CD4-positive, alpha-beta T cell treated with Interleukin-6 for 4 hours (primary cell): ENCODE data around the gene ASB3.
"Not testable (repeated sequence)": the region's sequence is repeated elsewhere in the genome, so short reads cannot be mapped to it uniquely, and the experiment has no call there.

Experiments
- DNase-seq: peaks from one replicate; pipeline ENCODE4 v3.0.0-alpha.2; 2020; ENCODE audit warnings: mixed read lengths

The ASB3 gene, protein sequence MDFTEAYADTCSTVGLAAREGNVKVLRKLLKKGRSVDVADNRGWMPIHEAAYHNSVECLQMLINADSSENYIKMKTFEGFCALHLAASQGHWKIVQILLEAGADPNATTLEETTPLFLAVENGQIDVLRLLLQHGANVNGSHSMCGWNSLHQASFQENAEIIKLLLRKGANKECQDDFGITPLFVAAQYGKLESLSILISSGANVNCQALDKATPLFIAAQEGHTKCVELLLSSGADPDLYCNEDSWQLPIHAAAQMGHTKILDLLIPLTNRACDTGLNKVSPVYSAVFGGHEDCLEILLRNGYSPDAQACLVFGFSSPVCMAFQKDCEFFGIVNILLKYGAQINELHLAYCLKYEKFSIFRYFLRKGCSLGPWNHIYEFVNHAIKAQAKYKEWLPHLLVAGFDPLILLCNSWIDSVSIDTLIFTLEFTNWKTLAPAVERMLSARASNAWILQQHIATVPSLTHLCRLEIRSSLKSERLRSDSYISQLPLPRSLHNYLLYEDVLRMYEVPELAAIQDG

DNA sequence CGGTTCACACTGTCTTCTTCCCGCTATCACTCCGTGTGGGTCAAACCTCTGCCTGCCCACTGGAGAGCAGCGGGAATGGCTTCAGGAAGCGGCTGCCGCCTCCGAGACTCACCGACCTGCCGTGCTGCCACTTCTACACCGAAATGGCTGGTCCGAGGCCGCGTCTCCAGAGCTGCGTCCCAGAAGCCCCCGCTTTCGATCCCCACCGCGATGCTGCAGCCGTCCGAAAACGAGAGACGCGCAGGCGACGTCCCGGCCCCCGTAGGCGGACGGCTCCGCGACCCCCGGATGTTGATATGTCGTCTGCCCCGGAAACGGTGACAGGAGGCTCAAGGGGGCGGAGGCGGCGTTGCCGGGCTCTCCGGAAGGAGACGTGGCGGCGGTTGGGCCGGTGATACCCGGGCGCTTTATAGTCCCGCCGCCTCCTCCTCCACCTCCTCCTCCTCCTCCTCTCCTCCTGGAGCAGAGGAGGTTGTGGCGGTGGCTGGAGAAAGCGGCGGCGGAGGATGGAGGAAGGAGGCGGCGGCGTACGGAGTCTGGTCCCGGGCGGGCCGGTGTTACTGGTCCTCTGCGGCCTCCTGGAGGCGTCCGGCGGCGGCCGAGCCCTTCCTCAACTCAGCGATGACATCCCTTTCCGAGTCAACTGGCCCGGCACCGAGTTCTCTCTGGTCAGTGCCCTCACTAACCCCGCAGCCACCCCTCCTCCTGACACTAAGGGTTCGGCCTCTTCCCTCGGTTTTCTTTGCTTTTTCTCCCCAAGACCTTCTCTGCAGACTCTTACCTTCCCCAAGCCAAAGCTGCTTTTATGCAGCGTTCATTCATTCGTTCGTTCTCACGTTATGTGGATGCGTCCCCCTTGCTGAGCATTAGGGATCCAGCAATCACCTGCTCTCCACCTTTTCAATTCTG is at the start of gene ASB3, which contains the start of gene ERLEC1:
Gene ASB3 (minus strand): TSS at position 249 of the 909 bp plus-strand sequence. CDS start 21,381 bp downstream, outside the sequence.
Gene ERLEC1 (plus strand): TSS at position 340 of the 909 bp plus-strand sequence. CDS start 167 bp downstream, at position 507.
- DNase-seq: peak; percentile 89

DNA sequence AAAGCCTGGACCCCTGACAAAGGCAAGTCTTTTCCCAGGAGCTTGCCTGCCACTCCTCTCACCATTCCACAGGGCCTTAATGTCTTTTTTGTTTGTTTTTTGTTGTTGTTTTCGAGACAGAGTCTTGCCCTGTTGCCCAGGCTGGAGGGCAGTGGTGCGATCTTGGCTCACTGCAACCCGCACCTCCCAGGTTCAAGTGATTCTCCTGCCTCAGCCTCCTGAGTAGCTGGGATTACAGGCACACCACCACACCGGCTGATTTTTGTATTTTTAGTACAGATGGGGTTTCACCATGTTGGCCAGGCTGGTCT is 43.2 kb upstream of the ASB3 start:
- not testable (repeated sequence) for DNase-seq

- DNase-seq: no peak
Measured at GRCh38 chr2:53829273-53829979, 42.7 kb upstream of the ASB3 start.

GRCh38 chr2:53828331-53828730 is 41.6 kb upstream of the ASB3 start:
- DNase-seq: no peak

DNA sequence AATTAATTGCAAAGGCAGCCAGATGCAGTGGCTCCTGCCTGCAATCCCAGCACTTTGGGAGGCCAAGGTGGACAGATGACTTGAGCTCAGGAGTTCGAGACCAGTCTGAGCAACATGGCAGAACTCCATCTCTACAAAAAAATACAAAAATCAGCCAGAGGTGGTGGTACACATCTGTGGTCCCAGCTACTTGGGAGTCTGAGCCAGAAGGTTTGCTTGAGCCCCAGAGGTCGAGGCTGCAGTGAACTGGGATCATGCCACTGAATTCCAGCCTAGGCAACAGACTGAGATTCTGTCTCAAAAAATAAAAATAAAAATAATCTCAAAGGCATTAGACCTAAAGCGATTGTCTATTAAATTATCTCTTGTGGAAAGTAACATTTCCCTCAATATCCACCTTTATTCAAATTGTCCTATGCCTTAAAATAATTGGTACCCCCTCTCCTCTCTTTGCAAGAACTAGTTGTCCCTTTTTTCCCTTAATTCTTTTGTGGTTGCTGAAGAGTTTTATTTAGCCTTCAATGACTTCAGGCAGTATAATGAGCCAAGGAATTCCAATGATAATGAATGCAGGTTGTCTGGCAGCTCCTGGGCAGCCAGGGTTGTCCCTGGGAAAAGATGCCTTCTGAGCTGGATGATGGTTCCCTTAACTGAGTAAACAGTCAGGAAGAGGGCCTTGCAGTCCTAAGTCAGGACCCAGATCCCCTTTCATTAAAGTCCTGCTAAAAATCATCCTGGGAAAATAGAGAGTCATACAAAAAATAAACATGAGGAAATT is 40.8 kb upstream of the ASB3 start:
- DNase-seq: no peak

DNA sequence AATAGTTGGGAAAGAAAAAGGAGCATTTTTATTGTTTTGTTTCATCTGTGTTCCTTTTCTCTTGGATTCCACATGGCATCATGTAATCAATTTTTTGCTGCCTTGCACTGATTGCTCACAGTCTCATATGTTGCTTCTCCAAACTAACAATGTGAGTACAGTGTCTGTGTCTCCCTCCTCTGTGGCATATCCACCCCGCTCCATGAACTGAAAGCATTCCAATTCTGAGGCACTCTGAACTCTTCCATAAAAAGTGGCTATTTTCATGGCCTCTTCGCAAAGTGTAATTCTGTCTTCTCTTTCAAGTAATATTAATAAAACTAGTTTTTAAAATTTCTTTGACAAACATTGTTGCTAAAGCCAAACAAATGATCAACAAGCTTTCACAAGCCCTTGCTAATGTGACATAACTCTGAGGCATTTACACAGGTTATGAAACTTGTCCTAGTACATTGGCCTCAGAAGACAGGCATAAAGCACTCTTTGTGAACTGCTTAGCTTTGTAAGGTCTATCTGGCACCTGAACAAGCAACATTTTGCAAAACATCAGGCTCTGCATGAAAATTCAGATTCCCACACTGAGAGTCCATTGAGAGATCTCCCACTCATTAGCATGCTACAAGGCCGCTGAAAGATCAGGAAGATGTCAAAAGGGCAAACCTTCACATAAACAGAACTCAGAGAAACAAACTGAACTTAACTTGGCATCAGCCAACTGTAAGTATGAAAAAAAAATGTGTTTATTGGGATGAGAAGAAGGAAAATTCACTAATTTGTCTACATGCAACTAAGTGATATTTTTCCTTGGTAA is 40.0 kb upstream of the ASB3 start:
- DNase-seq: no peak

DNA sequence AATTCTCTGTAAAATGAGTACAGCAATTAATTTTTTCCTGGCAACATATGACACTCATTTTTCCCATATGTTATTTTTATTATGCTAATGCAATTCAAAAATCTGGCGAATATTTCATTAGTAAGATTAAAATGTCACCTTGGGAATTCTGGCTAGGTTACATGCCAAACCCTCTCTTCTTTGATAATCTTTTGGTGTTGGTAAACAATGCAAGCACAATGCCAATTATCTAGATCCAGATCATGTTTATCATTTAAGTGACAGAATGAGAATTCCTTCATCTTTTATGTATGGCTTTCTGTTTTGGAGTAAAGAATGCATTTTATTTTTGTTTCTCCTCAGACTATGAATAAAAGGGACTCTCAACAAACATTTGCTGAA is 39.3 kb upstream of the ASB3 start:
- no peak for DNase-seq

DNA sequence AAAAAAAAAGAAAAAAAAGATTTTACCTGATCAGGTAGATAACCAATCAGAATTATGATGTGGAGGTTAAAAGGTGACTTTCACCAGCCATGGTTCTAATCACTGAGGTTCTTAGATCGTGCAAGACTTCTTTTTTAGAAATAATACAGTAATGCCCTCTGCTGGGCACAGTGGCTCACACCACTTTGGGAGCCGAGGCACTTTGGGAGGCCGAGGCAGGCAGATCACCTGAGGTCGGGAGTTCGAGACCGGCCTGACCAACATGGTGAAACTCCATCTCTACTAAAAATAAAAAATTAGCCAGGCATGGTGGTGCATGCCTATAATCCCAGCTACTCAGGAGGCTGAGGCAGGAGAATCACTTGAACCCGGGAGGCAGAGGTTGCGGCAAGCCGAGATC is 36.9 kb upstream of the ASB3 start:
- DNase-seq: not testable (repeated sequence)

GRCh38 chr2:53821810-53822209 is 35.1 kb upstream of the ASB3 start:
- DNase-seq: no peak

DNA sequence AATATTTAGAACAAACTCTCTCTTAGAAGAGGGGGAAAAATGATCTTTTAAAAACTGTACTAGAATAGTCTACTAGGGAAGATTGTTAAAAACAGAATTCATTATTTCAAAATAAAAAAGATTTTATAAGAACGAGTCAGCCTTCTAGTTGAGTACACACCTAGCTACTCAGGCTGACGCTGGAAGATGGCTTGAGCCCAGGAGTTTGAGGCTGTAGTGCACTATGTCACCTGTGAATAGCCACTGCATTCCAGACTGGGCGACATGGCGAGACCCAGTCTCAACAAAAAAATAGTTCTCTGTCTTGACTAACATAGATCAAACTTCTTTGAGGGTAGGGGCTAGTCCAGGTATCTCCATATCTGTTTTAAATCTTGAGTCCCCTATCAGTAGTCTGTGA is 34.0 kb upstream of the ASB3 start:
- DNase-seq: no peak

- no peak for DNase-seq
Measured at GRCh38 chr2:53820048-53820447, 33.3 kb upstream of the ASB3 start.

DNA sequence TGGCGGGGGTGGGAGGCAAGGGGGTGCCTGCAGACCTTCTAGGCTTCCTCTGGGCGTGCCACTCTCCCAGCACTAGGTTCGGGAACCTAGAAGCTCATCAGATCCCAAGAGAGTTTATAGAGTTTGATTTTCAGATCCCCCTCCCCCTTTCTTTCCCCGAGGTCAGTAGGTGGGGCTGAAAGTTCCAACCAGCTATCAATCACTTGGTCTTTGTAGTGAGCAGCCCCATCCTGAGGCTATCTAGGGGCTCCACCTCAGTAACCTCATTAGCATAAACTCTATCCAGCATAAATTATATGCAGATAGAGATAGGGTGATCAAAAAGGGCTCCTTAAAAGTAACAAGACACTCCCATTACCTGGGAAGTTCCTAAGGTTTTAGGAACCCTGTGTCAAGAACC is 32.9 kb upstream of the ASB3 start:
- DNase-seq: no peak

DNA sequence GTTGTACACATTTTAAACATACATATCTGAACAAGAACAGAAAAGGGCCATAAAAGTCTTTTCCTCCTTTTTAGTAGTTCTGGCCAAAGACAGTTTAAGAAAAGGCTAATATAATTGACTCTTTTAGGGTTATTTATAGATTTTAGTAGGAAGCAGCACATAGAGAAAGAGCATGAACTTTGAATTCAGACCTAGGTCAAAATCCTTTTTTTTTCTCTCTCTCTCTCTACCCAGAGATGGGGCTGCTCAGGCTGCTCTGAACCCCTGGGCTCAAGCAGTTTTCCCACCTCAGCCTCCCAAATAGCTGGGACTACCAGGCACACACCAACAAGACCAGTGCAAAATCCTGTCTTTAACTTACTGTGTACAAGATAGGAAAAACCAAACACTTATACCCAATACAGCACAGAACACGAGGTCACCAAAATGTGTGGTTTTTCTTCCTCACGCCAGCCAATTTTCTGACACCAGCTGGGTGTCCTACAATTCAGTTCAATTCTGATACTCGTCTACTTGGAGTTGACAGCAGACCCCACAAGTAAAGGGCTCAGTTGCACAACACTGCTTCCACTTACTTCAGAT is 32.2 kb upstream of the ASB3 start:
- DNase-seq: no peak

DNA sequence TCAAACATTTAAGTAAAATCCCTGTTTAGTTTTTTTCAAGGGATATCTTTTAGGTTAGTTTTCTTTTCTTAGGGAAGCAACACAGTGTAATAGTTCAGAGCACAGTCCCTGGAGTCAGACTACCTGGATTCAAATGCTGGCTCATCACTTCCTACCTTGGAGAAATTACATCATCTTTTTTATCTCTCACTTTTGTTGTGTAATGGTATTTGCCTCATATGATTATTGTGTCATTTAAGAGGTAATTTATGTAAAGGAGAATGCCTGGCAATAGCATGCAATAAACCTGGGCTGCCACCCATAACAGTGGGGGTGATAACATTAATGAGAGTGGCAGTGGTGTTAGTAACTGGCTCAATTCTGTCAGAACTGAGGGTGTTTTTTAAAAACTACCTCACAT is 26.4 kb upstream of the ASB3 start:
- no peak for DNase-seq

DNA sequence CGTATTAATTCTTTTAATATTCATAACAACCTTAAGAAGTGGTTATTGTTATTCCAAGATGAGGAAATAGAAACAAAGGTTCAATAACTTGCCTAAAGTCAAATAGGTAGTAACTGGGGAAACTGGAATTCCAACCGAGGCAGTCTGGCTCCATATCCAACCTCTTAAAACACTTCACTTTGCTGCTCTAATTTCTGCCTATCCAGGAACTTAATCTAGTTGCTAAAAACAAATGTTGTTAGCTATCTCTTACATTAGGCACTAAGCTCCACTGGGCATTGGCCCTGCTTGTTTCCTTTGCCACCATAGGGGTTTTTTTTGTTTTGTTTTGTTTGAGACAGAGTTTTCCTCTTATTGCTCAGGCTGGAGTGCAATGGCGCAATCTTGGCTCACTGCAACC is 24.8 kb upstream of the ASB3 start:
- DNase-seq: no peak

DNA sequence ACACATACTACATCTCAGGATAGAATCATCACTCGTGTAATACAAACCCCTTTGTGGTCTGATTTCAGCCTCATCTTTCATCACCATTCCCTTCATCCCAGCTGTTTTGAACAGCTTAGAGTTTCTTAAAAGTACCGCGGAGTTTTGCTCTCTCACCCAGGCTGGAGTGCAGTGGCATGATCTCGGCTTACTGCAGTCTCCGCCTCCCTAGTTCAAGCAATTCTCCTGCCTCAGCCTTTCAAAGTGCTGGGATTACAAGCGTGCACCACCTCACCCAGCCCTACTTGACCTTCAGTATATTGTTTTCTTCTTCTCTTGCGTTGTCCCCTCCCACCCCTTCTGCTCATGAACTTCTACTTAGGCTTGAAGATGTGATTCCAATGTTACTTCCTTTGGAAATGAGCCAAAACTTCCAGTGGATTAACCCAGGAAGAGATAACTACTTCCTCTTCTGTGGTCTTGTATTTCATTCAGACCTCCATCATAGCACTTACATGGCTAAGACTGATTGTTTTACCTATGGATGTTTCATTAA is 15.9 kb upstream of the ASB3 start:
- DNase-seq: no peak

DNA sequence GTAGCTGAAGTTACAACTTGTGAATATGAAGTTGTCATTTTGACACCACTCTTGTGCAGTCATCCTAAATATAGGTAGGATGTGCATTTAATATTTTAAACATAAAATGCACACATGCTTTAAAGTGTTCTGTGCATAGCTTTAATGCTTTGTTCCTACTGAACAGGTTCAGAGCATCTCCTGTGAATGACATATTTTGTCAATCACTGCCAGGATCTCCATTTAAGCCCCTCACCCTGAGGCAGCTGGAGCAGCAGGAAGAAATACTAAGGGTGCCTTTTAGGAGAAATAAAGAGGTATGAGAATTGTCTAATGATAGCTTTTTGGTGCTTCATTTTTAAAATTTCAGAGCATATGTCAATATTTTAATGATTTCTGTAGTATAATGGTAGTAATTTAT is 14.8 kb upstream of the ASB3 start:
- DNase-seq: no peak

DNA sequence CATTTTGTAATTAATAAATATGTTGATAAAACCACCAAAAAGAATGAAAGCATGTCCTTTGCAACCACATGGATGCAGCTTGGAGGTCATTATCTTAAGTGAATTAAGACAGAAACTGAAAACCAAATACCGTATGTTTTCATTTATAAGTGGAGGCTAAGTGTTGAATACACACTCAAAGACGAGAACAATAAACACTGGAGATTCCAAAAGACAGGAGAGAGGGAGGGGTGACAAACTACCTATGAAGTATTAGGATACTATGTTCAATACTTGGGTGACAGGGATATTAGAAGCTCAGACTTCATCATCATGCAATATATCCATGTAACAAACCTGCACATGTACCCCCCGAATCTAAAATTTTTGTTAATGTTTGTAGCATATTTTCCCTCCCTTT is 7.1 kb upstream of the ASB3 start:
- DNase-seq: no peak

- DNase-seq: no peak
Measured at GRCh38 chr2:53793261-53793660, 6.5 kb upstream of the ASB3 start.

- DNase-seq: no peak
Measured at GRCh38 chr2:53787614-53788289, 999 bp upstream of the ASB3 start.
